IPS DF 6.9 (cell line): ENCODE results near the gene KAZN.

Experiments
- DNase-seq: peaks from one replicate; pipeline ENCODE4 v3.0.0-alpha.2; 2013; ENCODE audit warnings: low read depth, low spot score
- H3K27ac ChIP-seq: one replicate; pipeline ENCODE4 v1.5.1; 2013; ENCODE audit warnings: low read length, control low read depth
- H3K27me3 ChIP-seq: 2 replicates; pipeline ENCODE4 v1.6.1; 2013; ENCODE audit warnings: mild to moderate bottlenecking, low read length; ENCODE audit not compliant: control insufficient read depth, insufficient read depth
- H3K36me3 ChIP-seq: 2 replicates; pipeline ENCODE4 v1.6.1; 2013; ENCODE audit warnings: low read length; ENCODE audit not compliant: control insufficient read depth, insufficient read depth
- H3K4me1 ChIP-seq: 2 replicates; pipeline ENCODE4 v1.6.1; 2013; ENCODE audit warnings: low read length; ENCODE audit not compliant: control insufficient read depth, insufficient read depth
- H3K4me3 ChIP-seq: 2 replicates; pipeline ENCODE4 v1.5.1; 2013; ENCODE audit warnings: mild to moderate bottlenecking, low read length
- H3K9me3 ChIP-seq: 2 replicates; pipeline ENCODE4 v1.6.1; 2013; ENCODE audit warnings: low read length, inconsistent platforms; ENCODE audit not compliant: control insufficient read depth, insufficient read depth
- WGBS: extraction: QIAGEN DNeasy Blood & Tissue Kit; methylation state at CpG from one replicate; pipeline ENCODE4 v1.1.7; 2013; ENCODE audit warnings: mixed read lengths, missing lambda C conversion rate; ENCODE audit not compliant: insufficient read length, insufficient coverage; 5-methylcytosine and 5-hydroxymethylcytosine counted together

Gene KAZN

GRCh38 chr1:14656384-14656937 lies 58.0 kb downstream of the KAZN start:
- Histone ChIP-seq H3K36me3 (no peaks in the 10 kb centered on the region), H3K4me1 (no peaks in the 10 kb centered on the region), H3K9me3 (no peaks in the 10 kb centered on the region), H3K27me3 (no peaks in the 10 kb centered on the region), H3K27ac (no peak overlapping the region), H3K4me3 (no peak overlapping the region)
- DNase-seq: no peak
- no CpG with 5 or more reads among the region's 13 CpGs for WGBS

- no peak for DNase-seq
- no peaks in the 10 kb centered on the region for H3K27me3 ChIP-seq
- H3K9me3 ChIP-seq: no peaks in the 10 kb centered on the region
- H3K27ac ChIP-seq: no peak overlapping the region
- H3K36me3 ChIP-seq: no peaks in the 10 kb centered on the region
- no peaks in the 10 kb centered on the region for H3K4me1 ChIP-seq
- no peak overlapping the region for H3K4me3 ChIP-seq
- no CpG with 5 or more reads among the region's 6 CpGs for WGBS
Measured at GRCh38 chr1:14658642-14659041, 60.2 kb downstream of the KAZN start.

- no CpG with 5 or more reads among the region's 11 CpGs for WGBS
- H3K9me3 ChIP-seq: no peaks in the 10 kb centered on the region
- H3K36me3 ChIP-seq: no peaks in the 10 kb centered on the region
- no peaks in the 10 kb centered on the region for H3K27me3 ChIP-seq
- H3K4me3 ChIP-seq: no peak overlapping the region
- no peaks in the 10 kb centered on the region for H3K4me1 ChIP-seq
- no peak for DNase-seq
- no peak overlapping the region for H3K27ac ChIP-seq
Measured at GRCh38 chr1:14659913-14660312, 61.4 kb downstream of the KAZN start.

- Histone ChIP-seq H3K36me3 (no peaks in the 10 kb centered on the region), H3K27ac (no peak overlapping the region), H3K9me3 (no peaks in the 10 kb centered on the region), H3K4me3 (no peak overlapping the region), H3K4me1 (no peaks in the 10 kb centered on the region), H3K27me3 (no peaks in the 10 kb centered on the region)
- no peak for DNase-seq
- WGBS: no CpG with 5 or more reads among the region's 8 CpGs
Measured at GRCh38 chr1:14660801-14661200, 62.3 kb downstream of the KAZN start.

- Histone ChIP-seq H3K4me1 (no peaks in the 10 kb centered on the region), H3K27me3 (no peaks in the 10 kb centered on the region), H3K36me3 (no peaks in the 10 kb centered on the region), H3K4me3 (no peak overlapping the region), H3K9me3 (no peaks in the 10 kb centered on the region), H3K27ac (no peak overlapping the region)
- DNase-seq: no peak
- WGBS: no CpG with 5 or more reads among the region's 2 CpGs
Measured at GRCh38 chr1:14661222-14661621, 62.7 kb downstream of the KAZN start.

- Histone ChIP-seq H3K9me3 (no peaks in the 10 kb centered on the region), H3K36me3 (no peaks in the 10 kb centered on the region), H3K4me3 (no peak overlapping the region), H3K27ac (no peak overlapping the region), H3K4me1 (no peaks in the 10 kb centered on the region), H3K27me3 (no peaks in the 10 kb centered on the region)
- DNase-seq: no peak
- WGBS: no CpG with 5 or more reads among the region's 9 CpGs
Measured at GRCh38 chr1:14662116-14662515, 63.6 kb downstream of the KAZN start.

GRCh38 chr1:14663773-14664172 lies 65.3 kb downstream of the KAZN start:
- Histone ChIP-seq H3K27ac (no peak overlapping the region), H3K36me3 (no peaks in the 10 kb centered on the region), H3K4me1 (no peaks in the 10 kb centered on the region), H3K27me3 (no peaks in the 10 kb centered on the region), H3K9me3 (no peaks in the 10 kb centered on the region), H3K4me3 (no peak overlapping the region)
- no CpG with 5 or more reads among the region's 6 CpGs for WGBS
- DNase-seq: no peak

- Histone ChIP-seq H3K36me3 (no peaks in the 10 kb centered on the region), H3K4me3 (no peak overlapping the region), H3K4me1 (no peaks in the 10 kb centered on the region), H3K27me3 (no peaks in the 10 kb centered on the region), H3K27ac (no peak overlapping the region), H3K9me3 (no peaks in the 10 kb centered on the region)
- DNase-seq: no peak
- no CpG with 5 or more reads among the region's 6 CpGs for WGBS
Measured at GRCh38 chr1:14666373-14666772, 67.9 kb downstream of the KAZN start.

- WGBS: no CpG with 5 or more reads among the region's 15 CpGs
Measured at GRCh38 chr1:14666962-14667650, 68.6 kb downstream of the KAZN start.

GRCh38 chr1:14667651-14667984 lies 69.1 kb downstream of the KAZN start:
- WGBS: 100% methylated on average over 2 of the region's 4 CpGs
- H3K36me3 ChIP-seq: no peaks in the 10 kb centered on the region

More at GRCh38 chr1:14666962-14667650, 68.6 kb downstream of the KAZN start:
- Histone ChIP-seq H3K36me3 (no peaks in the 10 kb centered on the region), H3K27ac (no peak overlapping the region), H3K4me1 (no peaks in the 10 kb centered on the region), H3K9me3 (no peaks in the 10 kb centered on the region), H3K4me3 (no peak overlapping the region), H3K27me3 (no peaks in the 10 kb centered on the region)
- no peak for DNase-seq

GRCh38 chr1:14668538-14668937 lies 70.1 kb downstream of the KAZN start:
- H3K4me3 ChIP-seq: no peak overlapping the region
- no peaks in the 10 kb centered on the region for H3K36me3 ChIP-seq
- no peaks in the 10 kb centered on the region for H3K4me1 ChIP-seq
- WGBS: no CpG with 5 or more reads among the region's 8 CpGs
- H3K9me3 ChIP-seq: no peaks in the 10 kb centered on the region
- no peak overlapping the region for H3K27ac ChIP-seq
- no peaks in the 10 kb centered on the region for H3K27me3 ChIP-seq
- DNase-seq: no peak

More at GRCh38 chr1:14667651-14667984, 69.1 kb downstream of the KAZN start:
- Histone ChIP-seq H3K4me3 (no peak overlapping the region), H3K27ac (no peak overlapping the region), H3K9me3 (no peaks in the 10 kb centered on the region), H3K27me3 (no peaks in the 10 kb centered on the region), H3K4me1 (no peaks in the 10 kb centered on the region)
- DNase-seq: no peak
